Neural crest cell (in vitro differentiated cells): ENCODE results near the gene OPRL1. TPM values are rescaled to one million over a fixed set of nuclear protein-coding genes. Genes with fewer than 3 reads are reported as not detected.
A peak's percentile ranks its signal among the peaks of the same experiment; 100 is the strongest.

ENCODE experiments used
- DNase-seq: peaks from one replicate; pipeline ENCODE4 v3.0.0; 2021; ENCODE audit warnings: low read depth, mixed read lengths, low spot score
- H3K27ac Mint-ChIP-seq: one replicate; pipeline ENCODE4 v1.8.0; 2021; ENCODE audit warnings: mild to moderate bottlenecking, mixed read lengths; ENCODE audit not compliant: unreplicated experiment
- H3K27me3 Mint-ChIP-seq: 2 replicates; pipeline ENCODE4 v1.8.0; 2021; ENCODE audit warnings: low read depth, mild to moderate bottlenecking, mixed read lengths
- H3K36me3 Mint-ChIP-seq: 2 replicates; pipeline ENCODE4 v1.8.0; 2021; ENCODE audit warnings: low read depth, mild to moderate bottlenecking, mixed read lengths
- H3K4me1 Mint-ChIP-seq: 2 replicates; pipeline ENCODE4 v1.8.0; 2021; ENCODE audit warnings: mixed read lengths
- H3K4me3 Mint-ChIP-seq: one replicate; pipeline ENCODE4 v1.8.0; 2021; ENCODE audit warnings: mild to moderate bottlenecking, mixed read lengths
- H3K9me3 Mint-ChIP-seq: 2 replicates; pipeline ENCODE4 v1.8.0; 2021; ENCODE audit warnings: mixed read lengths
- CTCF ChIP-seq: fragments of 200-600 bp; sonication (generic); conservative IDR thresholded peaks from 2 replicates; pipeline ENCODE4 v1.5.0; 2021; ENCODE audit warnings: antibody characterized with exemption, mild to moderate bottlenecking
- long read RNA-seq: library from polyadenylated mRNA; unstranded; transcript quantifications from one replicate; pipeline ENCODE4 v2.0.0, GENCODE V29; 2020
- total RNA-seq: library from RNA; stranded (reverse); gene quantifications from 2 replicates; pipeline ENCODE4 v1.2.1, GENCODE V29; 2021

OPRL1 gene
- 0.93 and 0.96 TPM in 2 replicates for total RNA-seq
- long read RNA-seq, result 0 reads

GRCh38 chr20:64080013-64080812 lies at the start of gene OPRL1:
TSS of gene OPRL1 (plus strand) at chr20:64080082. CDS start at chr20:64092721, 12,639 bp downstream.
- TF ChIP-seq CTCF, result no peak
- Mint-ChIP-seq H3K27me3 (peaks cover 39% of the 10 kb centered on the region), H3K4me3 (peak within 1 kb of the TSS; percentile 92), H3K27ac (peak within 1 kb of the TSS; percentile 27), H3K9me3 (no peaks in the 10 kb centered on the region), H3K36me3 (no peaks in the 10 kb centered on the region), H3K4me1 (peaks cover 30% of the 10 kb centered on the region)
- DNase-seq, result no peak

- Mint-ChIP-seq H3K4me1 (no peaks in the 10 kb centered on the region), H3K9me3 (no peaks in the 10 kb centered on the region), H3K27me3 (peaks cover 7% of the 10 kb centered on the region), H3K36me3 (peaks cover 3% of the 10 kb centered on the region), H3K4me3 (no peak overlapping the region), H3K27ac (no peak overlapping the region)
- no peak for DNase-seq
- TF ChIP-seq CTCF, result no peak
Observed at GRCh38 chr20:64030371-64031134, 49.3 kb upstream of the OPRL1 start.

- no peaks in the 10 kb centered on the region for H3K9me3 Mint-ChIP-seq
- H3K36me3 Mint-ChIP-seq, result peaks cover 3% of the 10 kb centered on the region
- peaks cover 14% of the 10 kb centered on the region for H3K27me3 Mint-ChIP-seq
Observed at GRCh38 chr20:64031822-64032314, 48.0 kb upstream of the OPRL1 start.

GRCh38 chr20:64032706-64033624 lies 46.9 kb upstream of the OPRL1 start:
- no peak for DNase-seq
- H3K27ac Mint-ChIP-seq, result no peak overlapping the region
- H3K36me3 Mint-ChIP-seq, result peaks cover 3% of the 10 kb centered on the region
- TF ChIP-seq CTCF, result no peak
- peaks cover 25% of the 10 kb centered on the region for H3K27me3 Mint-ChIP-seq
- H3K4me3 Mint-ChIP-seq, result no peak overlapping the region
- H3K4me1 Mint-ChIP-seq, result peaks cover 4% of the 10 kb centered on the region
- no peaks in the 10 kb centered on the region for H3K9me3 Mint-ChIP-seq

More at GRCh38 chr20:64031822-64032314, 48.0 kb upstream of the OPRL1 start:
- H3K4me1 Mint-ChIP-seq, result no peaks in the 10 kb centered on the region
- H3K4me3 Mint-ChIP-seq, result no peak overlapping the region
- no peak for DNase-seq
- no peak overlapping the region for H3K27ac Mint-ChIP-seq
- no peak for TF ChIP-seq CTCF

- H3K36me3 Mint-ChIP-seq, result no peaks in the 10 kb centered on the region
- H3K27ac Mint-ChIP-seq, result no peak overlapping the region
- H3K9me3 Mint-ChIP-seq, result no peaks in the 10 kb centered on the region
- no peak for TF ChIP-seq CTCF
- H3K4me3 Mint-ChIP-seq, result no peak overlapping the region
- no peak for DNase-seq
- peaks cover 33% of the 10 kb centered on the region for H3K27me3 Mint-ChIP-seq
- H3K4me1 Mint-ChIP-seq, result peaks cover 4% of the 10 kb centered on the region
Observed at GRCh38 chr20:64033981-64034493, 45.8 kb upstream of the OPRL1 start.
